ENCODE results near the gene BCL2L15.
A peak's percentile ranks its signal among the peaks of the same experiment; 100 is the strongest.

BCL2L15 gene

GRCh38 chr1:113912594-113913311 lies 25.4 kb upstream of the BCL2L15 start:
- no peak for DNase-seq (ENCODE audit: low read depth, low spot score)

- no peak for DNase-seq (ENCODE audit: low read depth, low spot score)
These were observed 18.1 kb upstream of the BCL2L15 start for GRCh38 chr1:113905435-113905861.

- peak; percentile 99 for DNase-seq (ENCODE audit: low read depth, low spot score)
These were observed 17.5 kb upstream of the BCL2L15 start, which contains the start of the genes AP4B1 and DCLRE1B for GRCh38 chr1:113904674-113905434. Gene AP4B1 (minus strand): TSS chr1:113904799. CDS start chr1:113904717, 82 bp downstream. Gene DCLRE1B (plus strand): TSS chr1:113905326. CDS start chr1:113905587, 261 bp downstream.

GRCh38 chr1:113904293-113904673 lies 16.9 kb upstream of the BCL2L15 start:
- no peak for DNase-seq (ENCODE audit: low read depth, low spot score)

GRCh38 chr1:113903501-113904292 lies 16.3 kb upstream of the BCL2L15 start:
- no peak for DNase-seq (ENCODE audit: low read depth, low spot score)

GRCh38 chr1:113901191-113901590 lies 13.8 kb upstream of the BCL2L15 start:
- DNase-seq (ENCODE audit: low read depth, low spot score), result no peak

- no peak for DNase-seq (ENCODE audit: low read depth, low spot score)
These were observed 11.7 kb upstream of the BCL2L15 start for GRCh38 chr1:113899111-113899510.

GRCh38 chr1:113898241-113898814 lies 10.9 kb upstream of the BCL2L15 start:
- DNase-seq (ENCODE audit: low read depth, low spot score), result no peak

- no peak for DNase-seq (ENCODE audit: low read depth, low spot score)
These were observed 8.6 kb upstream of the BCL2L15 start for GRCh38 chr1:113895961-113896360.

- DNase-seq (ENCODE audit: low read depth, low spot score), result no peak
These were observed 7.7 kb upstream of the BCL2L15 start for GRCh38 chr1:113895098-113895497.

GRCh38 chr1:113893267-113893666 lies 5.9 kb upstream of the BCL2L15 start:
- DNase-seq (ENCODE audit: low read depth, low spot score), result no peak

GRCh38 chr1:113891631-113892220 lies 4.3 kb upstream of the BCL2L15 start:
- no peak for DNase-seq (ENCODE audit: low read depth, low spot score)

- DNase-seq (ENCODE audit: low read depth, low spot score), result no peak
These were observed 3.4 kb upstream of the BCL2L15 start for GRCh38 chr1:113890816-113891215.

GRCh38 chr1:113886417-113887401 lies 672 bp downstream of the BCL2L15 start:
- DNase-seq (ENCODE audit: low read depth, low spot score), result no peak

- no peak for DNase-seq (ENCODE audit: low read depth, low spot score)
These were observed 5.7 kb downstream of the BCL2L15 start for GRCh38 chr1:113881661-113882060.

GRCh38 chr1:113879739-113880038 lies 7.7 kb downstream of the BCL2L15 start:
- DNase-seq (ENCODE audit: low read depth, low spot score), result no peak

GRCh38 chr1:113876176-113876575 lies 11.2 kb downstream of the BCL2L15 start:
- DNase-seq (ENCODE audit: low read depth, low spot score), result no peak

- no peak for DNase-seq (ENCODE audit: low read depth, low spot score)
These were observed 11.7 kb downstream of the BCL2L15 start for GRCh38 chr1:113875714-113876113.

GRCh38 chr1:113874012-113874879 lies 13.1 kb downstream of the BCL2L15 start:
- no peak for DNase-seq (ENCODE audit: low read depth, low spot score)
